ENCODE measurements around the gene ELMOD3.
A peak's percentile ranks its signal among the peaks of the same experiment; 100 is the strongest.

ELMOD3 gene

GRCh38 chr2:85390941-85391669 is 36.5 kb downstream of the ELMOD3 start:
- TF ChIP-seq, protein P1, sequence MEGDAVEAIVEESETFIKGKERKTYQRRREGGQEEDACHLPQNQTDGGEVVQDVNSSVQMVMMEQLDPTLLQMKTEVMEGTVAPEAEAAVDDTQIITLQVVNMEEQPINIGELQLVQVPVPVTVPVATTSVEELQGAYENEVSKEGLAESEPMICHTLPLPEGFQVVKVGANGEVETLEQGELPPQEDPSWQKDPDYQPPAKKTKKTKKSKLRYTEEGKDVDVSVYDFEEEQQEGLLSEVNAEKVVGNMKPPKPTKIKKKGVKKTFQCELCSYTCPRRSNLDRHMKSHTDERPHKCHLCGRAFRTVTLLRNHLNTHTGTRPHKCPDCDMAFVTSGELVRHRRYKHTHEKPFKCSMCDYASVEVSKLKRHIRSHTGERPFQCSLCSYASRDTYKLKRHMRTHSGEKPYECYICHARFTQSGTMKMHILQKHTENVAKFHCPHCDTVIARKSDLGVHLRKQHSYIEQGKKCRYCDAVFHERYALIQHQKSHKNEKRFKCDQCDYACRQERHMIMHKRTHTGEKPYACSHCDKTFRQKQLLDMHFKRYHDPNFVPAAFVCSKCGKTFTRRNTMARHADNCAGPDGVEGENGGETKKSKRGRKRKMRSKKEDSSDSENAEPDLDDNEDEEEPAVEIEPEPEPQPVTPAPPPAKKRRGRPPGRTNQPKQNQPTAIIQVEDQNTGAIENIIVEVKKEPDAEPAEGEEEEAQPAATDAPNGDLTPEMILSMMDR (IDR thresholded peaks at IDR 0.05; ENCODE audit: control extremely low read depth, extremely low read depth, low read depth, missing control alignments): peak; percentile 82
- DNase-seq (ENCODE audit: extremely low spot score): peak; percentile 72
- ChIA-PET CTCF (interaction anchor here (0.6 to 8.7 kb wide), 13 partner anchors 8 to 165 kb away, joined by 3 to 85 read pairs (median 4); partner anchors contain the start of genes MAT2A and SH2D6), POLR2A (interaction anchor here (1.2 to 2.0 kb wide), 2 partner anchors 148 to 161 kb away, joined by 3 to 6 read pairs; partner anchors contain the start of gene MAT2A)

GRCh38 chr2:85393836-85394235 is 39.3 kb downstream of the ELMOD3 start:
- DNase-seq (ENCODE audit: extremely low spot score): no peak
- CTCF ChIA-PET: interaction anchor here (1.0 to 8.7 kb wide), 4 partner anchors 10 to 158 kb away, joined by 3 to 85 read pairs (median 16); partner anchors contain the start of gene SH2D6
- POLR2A ChIA-PET: no interaction called here
- TF ChIP-seq, protein P1 (IDR thresholded peaks at IDR 0.05; ENCODE audit: control extremely low read depth, extremely low read depth, low read depth, missing control alignments): no peak

DNA sequence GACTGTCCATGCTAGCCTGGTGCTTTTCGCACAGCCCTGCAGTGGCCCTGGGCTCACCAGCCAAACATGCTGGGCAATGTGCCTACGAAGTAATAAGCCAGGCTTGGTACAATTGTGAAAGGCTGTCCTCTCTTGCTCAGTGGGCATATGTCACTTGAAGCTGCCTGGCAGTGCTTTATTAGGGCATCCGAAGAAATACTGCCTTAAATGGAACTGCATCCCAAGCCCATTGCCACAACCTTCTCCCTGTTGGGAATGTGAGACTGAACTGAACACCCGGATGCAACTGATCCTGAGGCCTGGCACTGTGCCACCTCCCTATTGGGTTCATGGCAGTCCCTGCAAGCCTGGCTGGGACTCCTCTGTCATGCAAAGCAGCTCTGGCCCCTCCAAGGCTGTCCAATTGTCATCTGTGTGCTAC is 39.7 kb downstream of the ELMOD3 start:
- TF ChIP-seq, protein P1 (IDR thresholded peaks at IDR 0.05; ENCODE audit: control extremely low read depth, extremely low read depth, low read depth, missing control alignments): no peak
- ChIA-PET POLR2A (no interaction called here), CTCF (interaction anchor here (1.0 to 8.7 kb wide), 3 partner anchors 11 to 157 kb away, joined by 3 to 85 read pairs (median 12); no protein-coding TSS in a partner anchor)
- no peak for DNase-seq (ENCODE audit: extremely low spot score)

GRCh38 chr2:85394976-85395375 is 40.4 kb downstream of the ELMOD3 start:
- CTCF ChIA-PET: interaction anchor here (1.0 to 8.7 kb wide), 2 partner anchors 26 to 157 kb away, joined by 3 to 85 read pairs; no protein-coding TSS in a partner anchor
- POLR2A ChIA-PET: no interaction called here
- TF ChIP-seq, protein P1 (IDR thresholded peaks at IDR 0.05; ENCODE audit: control extremely low read depth, extremely low read depth, low read depth, missing control alignments): no peak
- no peak for DNase-seq (ENCODE audit: extremely low spot score)

- DNase-seq (ENCODE audit: extremely low spot score): no peak
- CTCF ChIA-PET: no interaction called here
- POLR2A ChIA-PET: no interaction called here
- TF ChIP-seq, protein P1 (IDR thresholded peaks at IDR 0.05; ENCODE audit: control extremely low read depth, extremely low read depth, low read depth, missing control alignments): no peak
These were observed 41.4 kb downstream of the ELMOD3 start for GRCh38 chr2:85395912-85396475.

- no peak for DNase-seq (ENCODE audit: extremely low spot score)
- TF ChIP-seq, protein P1 (IDR thresholded peaks at IDR 0.05; ENCODE audit: control extremely low read depth, extremely low read depth, low read depth, missing control alignments): no peak
- ChIA-PET CTCF (no interaction called here), POLR2A (no interaction called here)
These were observed 42.2 kb downstream of the ELMOD3 start for GRCh38 chr2:85396531-85397470.

Data from GM10248 (cell line).